Gastrocnemius medialis (tissue), 4 donors: ENCODE data around the gene KLK15.

Experiments used
- CTCF ChIP-seq, 5 experiments: fragments of 450-650 bp in 3 of 5; fragments of 200-600 bp in 2 of 5; sonication (generic) in 2 of 5; IDR thresholded peaks in 4 of 5; conservative IDR thresholded peaks in 1 of 5; 1 replicate in 4 of 5; 2 replicates in 1 of 5; pipeline ENCODE4 v1.5.1; 2016 to 2019; ENCODE audit warnings: antibody characterized with exemption in 5 of 5, mild to moderate bottlenecking in 3 of 5, moderate library complexity in 3 of 5
- POLR2A ChIP-seq, 2 donors: fragments of 450-650 bp; IDR thresholded peaks; one replicate each; pipeline ENCODE4 v1.6.1; 2017; ENCODE audit warnings: antibody characterized with exemption in 2 of 2, mild to moderate bottlenecking in 2 of 2, moderate library complexity in 2 of 2

- TF ChIP-seq CTCF (IDR thresholded peaks at IDR 0.05 in 4 of 5, conservative IDR thresholded peaks at IDR 0.05 in 1 of 5) (no peak), POLR2A (IDR thresholded peaks at IDR 0.05) (no peak)
Observed at GRCh38 chr19:50835103-50835784, 1.9 kb upstream of the KLK15 start.
